Subcutaneous adipose tissue (tissue), 4 donors: ENCODE measurements around the gene C1orf232. TPM values are rescaled to one million over a fixed set of nuclear protein-coding genes. Genes with fewer than 3 reads are reported as not detected.

Experiments
- total RNA-seq, 4 donors: library from RNA; depleted of rRNA; stranded (reverse); fragments of >200 nt; gene quantifications; one replicate each; pipeline ENCODE4 v1.1.0, GENCODE V29; 2016
- TF ChIP-seq, protein P1 (sequence below): fragments of 450-650 bp; IDR thresholded peaks from one replicate; pipeline ENCODE4 v1.5.1; 2016; ENCODE audit warnings: low read depth, mild to moderate bottlenecking, control low read depth, antibody characterized with exemption, moderate library complexity

Gene C1orf232
- total RNA-seq, 4 donors from 2014 or later = not detected

GRCh38 chr1:26189331-26189730 is 20.6 kb upstream of the C1orf232 start:
- TF ChIP-seq, protein P1, sequence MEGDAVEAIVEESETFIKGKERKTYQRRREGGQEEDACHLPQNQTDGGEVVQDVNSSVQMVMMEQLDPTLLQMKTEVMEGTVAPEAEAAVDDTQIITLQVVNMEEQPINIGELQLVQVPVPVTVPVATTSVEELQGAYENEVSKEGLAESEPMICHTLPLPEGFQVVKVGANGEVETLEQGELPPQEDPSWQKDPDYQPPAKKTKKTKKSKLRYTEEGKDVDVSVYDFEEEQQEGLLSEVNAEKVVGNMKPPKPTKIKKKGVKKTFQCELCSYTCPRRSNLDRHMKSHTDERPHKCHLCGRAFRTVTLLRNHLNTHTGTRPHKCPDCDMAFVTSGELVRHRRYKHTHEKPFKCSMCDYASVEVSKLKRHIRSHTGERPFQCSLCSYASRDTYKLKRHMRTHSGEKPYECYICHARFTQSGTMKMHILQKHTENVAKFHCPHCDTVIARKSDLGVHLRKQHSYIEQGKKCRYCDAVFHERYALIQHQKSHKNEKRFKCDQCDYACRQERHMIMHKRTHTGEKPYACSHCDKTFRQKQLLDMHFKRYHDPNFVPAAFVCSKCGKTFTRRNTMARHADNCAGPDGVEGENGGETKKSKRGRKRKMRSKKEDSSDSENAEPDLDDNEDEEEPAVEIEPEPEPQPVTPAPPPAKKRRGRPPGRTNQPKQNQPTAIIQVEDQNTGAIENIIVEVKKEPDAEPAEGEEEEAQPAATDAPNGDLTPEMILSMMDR = no peak

- TF ChIP-seq, protein P1 = no peak
Observed at GRCh38 chr1:26188477-26188876, 19.7 kb upstream of the C1orf232 start.

GRCh38 chr1:26187882-26188281 is 19.1 kb upstream of the C1orf232 start:
- TF ChIP-seq, protein P1 = no peak

GRCh38 chr1:26184883-26185282 is 16.1 kb upstream of the C1orf232 start:
- TF ChIP-seq, protein P1 = no peak

- TF ChIP-seq, protein P1 = no peak
Observed at GRCh38 chr1:26184086-26184485, 15.3 kb upstream of the C1orf232 start.

DNA sequence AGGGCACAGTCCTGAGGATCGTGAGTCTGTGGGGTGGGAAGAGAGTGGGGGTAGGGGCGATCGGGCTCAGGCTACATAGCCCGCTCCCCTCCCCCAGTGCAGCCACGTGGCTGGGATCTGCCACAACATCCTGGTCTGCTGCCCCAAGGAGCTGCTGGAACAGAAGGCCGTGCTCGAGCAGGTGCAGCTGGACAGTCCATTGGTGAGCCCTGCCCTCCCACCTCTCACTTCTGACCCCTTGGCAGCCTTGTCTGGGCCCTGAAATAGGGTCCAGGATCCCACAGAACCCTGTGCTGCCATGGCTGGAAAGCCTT is 13.6 kb upstream of the C1orf232 start:
- TF ChIP-seq, protein P1 = no peak

GRCh38 chr1:26181586-26182382 is 13.0 kb upstream of the C1orf232 start:
- TF ChIP-seq, protein P1 = no peak
